GM23338 (cell line): ENCODE data around the gene MARK2.

ENCODE experiments used
- CREB1 ChIP-seq: fragments of 250-450 bp; sonication (Bioruptor Pico); IDR thresholded peaks from 2 replicates; pipeline ENCODE4 v1.5.0; 2020; ENCODE audit warnings: low read depth, mild to moderate bottlenecking, moderate library complexity
- CTCF ChIP-seq, 2 experiments: fragments of 200-600 bp in 1 of 2; sonication (generic) in 1 of 2; conservative IDR thresholded peaks; 2 replicates each; pipeline versions ENCODE4 v1.5.1 to v1.6.1; 2016 to 2017; ENCODE audit warnings: antibody characterized with exemption in 2 of 2, low read depth in 2 of 2, mild to moderate bottlenecking in 2 of 2, moderate library complexity in 1 of 2
- ETS1 ChIP-seq: IDR thresholded peaks from 2 replicates; pipeline ENCODE4 v1.6.1; 2016; ENCODE audit warnings: antibody characterized with exemption
- EZH2 ChIP-seq: fragments of 200-600 bp; sonication (generic); IDR thresholded peaks from one replicate; pipeline ENCODE4 v1.8.0; 2017; ENCODE audit warnings: antibody characterized with exemption, mild to moderate bottlenecking, low read depth; ENCODE audit not compliant: unreplicated experiment
- EZH2phosphoT487 ChIP-seq: fragments of 200-600 bp; sonication (generic); IDR thresholded peaks from one replicate; pipeline ENCODE4 v1.8.1; 2018; ENCODE audit warnings: antibody characterized with exemption; ENCODE audit not compliant: unreplicated experiment
- JUNB ChIP-seq: IDR thresholded peaks from one replicate; pipeline ENCODE4 v1.6.1; 2016; ENCODE audit warnings: antibody characterized with exemption; ENCODE audit not compliant: unreplicated experiment
- NANOG ChIP-seq: IDR thresholded peaks from 2 replicates; pipeline ENCODE4 v1.6.1; 2016; ENCODE audit warnings: antibody characterized with exemption, borderline replicate concordance
- POLR2AphosphoS5 ChIP-seq: IDR thresholded peaks from 2 replicates; pipeline ENCODE4 v1.6.1; 2016; ENCODE audit warnings: antibody characterized with exemption, low read depth
- ZNF331 ChIP-seq: fragments of 250-450 bp; sonication (Bioruptor Pico); IDR thresholded peaks from 2 replicates; pipeline ENCODE4 v1.5.0; 2020; ENCODE audit warnings: low read depth, mild to moderate bottlenecking, moderate library complexity
- TF ChIP-seq, protein P1 (sequence below): IDR thresholded peaks from one replicate; pipeline ENCODE4 v1.6.1; 2018; ENCODE audit warnings: antibody characterized with exemption; ENCODE audit not compliant: unreplicated experiment

GRCh38 chr11:63841554-63841953 is 2.6 kb downstream of the MARK2 start:
- no peak for TF ChIP-seq EZH2
- TF ChIP-seq POLR2AphosphoS5: no peak
- no peak for TF ChIP-seq CTCF (conservative IDR thresholded peaks at IDR 0.05; ENCODE audit: low read depth in 2 of 2)
- no peak for TF ChIP-seq CREB1 (CRISPR knock-in tag)
- TF ChIP-seq JUNB: no peak
- TF ChIP-seq EZH2phosphoT487: no peak
- TF ChIP-seq, protein P1, sequence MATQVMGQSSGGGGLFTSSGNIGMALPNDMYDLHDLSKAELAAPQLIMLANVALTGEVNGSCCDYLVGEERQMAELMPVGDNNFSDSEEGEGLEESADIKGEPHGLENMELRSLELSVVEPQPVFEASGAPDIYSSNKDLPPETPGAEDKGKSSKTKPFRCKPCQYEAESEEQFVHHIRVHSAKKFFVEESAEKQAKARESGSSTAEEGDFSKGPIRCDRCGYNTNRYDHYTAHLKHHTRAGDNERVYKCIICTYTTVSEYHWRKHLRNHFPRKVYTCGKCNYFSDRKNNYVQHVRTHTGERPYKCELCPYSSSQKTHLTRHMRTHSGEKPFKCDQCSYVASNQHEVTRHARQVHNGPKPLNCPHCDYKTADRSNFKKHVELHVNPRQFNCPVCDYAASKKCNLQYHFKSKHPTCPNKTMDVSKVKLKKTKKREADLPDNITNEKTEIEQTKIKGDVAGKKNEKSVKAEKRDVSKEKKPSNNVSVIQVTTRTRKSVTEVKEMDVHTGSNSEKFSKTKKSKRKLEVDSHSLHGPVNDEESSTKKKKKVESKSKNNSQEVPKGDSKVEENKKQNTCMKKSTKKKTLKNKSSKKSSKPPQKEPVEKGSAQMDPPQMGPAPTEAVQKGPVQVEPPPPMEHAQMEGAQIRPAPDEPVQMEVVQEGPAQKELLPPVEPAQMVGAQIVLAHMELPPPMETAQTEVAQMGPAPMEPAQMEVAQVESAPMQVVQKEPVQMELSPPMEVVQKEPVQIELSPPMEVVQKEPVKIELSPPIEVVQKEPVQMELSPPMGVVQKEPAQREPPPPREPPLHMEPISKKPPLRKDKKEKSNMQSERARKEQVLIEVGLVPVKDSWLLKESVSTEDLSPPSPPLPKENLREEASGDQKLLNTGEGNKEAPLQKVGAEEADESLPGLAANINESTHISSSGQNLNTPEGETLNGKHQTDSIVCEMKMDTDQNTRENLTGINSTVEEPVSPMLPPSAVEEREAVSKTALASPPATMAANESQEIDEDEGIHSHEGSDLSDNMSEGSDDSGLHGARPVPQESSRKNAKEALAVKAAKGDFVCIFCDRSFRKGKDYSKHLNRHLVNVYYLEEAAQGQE: no peak
- TF ChIP-seq ETS1: no peak
- TF ChIP-seq ZNF331 (CRISPR knock-in tag): no peak
- no peak for TF ChIP-seq NANOG
